Measurements from ENCODE around the gene APOC1.
A peak's percentile ranks its signal among the peaks of the same experiment; 100 is the strongest.
"Not testable (repeated sequence)": the region's sequence is repeated elsewhere in the genome, so short reads cannot be mapped to it uniquely, and the experiment has no call there.

Gene APOC1

GRCh38 chr19:44909775-44910174, 4.6 kb upstream of the APOC1 start:
- Histone ChIP-seq H3K36me3 (ENCODE audit: control insufficient read depth, insufficient read depth, low read length) (no peaks in the 10 kb centered on the region), H3K4me1 (no peaks in the 10 kb centered on the region), H3K4me2 (ENCODE audit: low read length) (no peak overlapping the region), H3K9ac (no peak overlapping the region), H2AFZ (no peak overlapping the region), H3K9me3 (ENCODE audit: control insufficient read depth, low read length) (no peaks in the 10 kb centered on the region), H3K79me2 (no peaks in the 10 kb centered on the region), H3K27me3 (ENCODE audit: control insufficient read depth, insufficient read depth, low read length) (no peaks in the 10 kb centered on the region), H3K4me3 (ENCODE audit: low read depth, low read length) (no peak overlapping the region), H3K27ac (no peak overlapping the region)
- TF ChIP-seq, protein P1, sequence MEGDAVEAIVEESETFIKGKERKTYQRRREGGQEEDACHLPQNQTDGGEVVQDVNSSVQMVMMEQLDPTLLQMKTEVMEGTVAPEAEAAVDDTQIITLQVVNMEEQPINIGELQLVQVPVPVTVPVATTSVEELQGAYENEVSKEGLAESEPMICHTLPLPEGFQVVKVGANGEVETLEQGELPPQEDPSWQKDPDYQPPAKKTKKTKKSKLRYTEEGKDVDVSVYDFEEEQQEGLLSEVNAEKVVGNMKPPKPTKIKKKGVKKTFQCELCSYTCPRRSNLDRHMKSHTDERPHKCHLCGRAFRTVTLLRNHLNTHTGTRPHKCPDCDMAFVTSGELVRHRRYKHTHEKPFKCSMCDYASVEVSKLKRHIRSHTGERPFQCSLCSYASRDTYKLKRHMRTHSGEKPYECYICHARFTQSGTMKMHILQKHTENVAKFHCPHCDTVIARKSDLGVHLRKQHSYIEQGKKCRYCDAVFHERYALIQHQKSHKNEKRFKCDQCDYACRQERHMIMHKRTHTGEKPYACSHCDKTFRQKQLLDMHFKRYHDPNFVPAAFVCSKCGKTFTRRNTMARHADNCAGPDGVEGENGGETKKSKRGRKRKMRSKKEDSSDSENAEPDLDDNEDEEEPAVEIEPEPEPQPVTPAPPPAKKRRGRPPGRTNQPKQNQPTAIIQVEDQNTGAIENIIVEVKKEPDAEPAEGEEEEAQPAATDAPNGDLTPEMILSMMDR (IDR thresholded peaks at IDR 0.05), result no peak

DNA sequence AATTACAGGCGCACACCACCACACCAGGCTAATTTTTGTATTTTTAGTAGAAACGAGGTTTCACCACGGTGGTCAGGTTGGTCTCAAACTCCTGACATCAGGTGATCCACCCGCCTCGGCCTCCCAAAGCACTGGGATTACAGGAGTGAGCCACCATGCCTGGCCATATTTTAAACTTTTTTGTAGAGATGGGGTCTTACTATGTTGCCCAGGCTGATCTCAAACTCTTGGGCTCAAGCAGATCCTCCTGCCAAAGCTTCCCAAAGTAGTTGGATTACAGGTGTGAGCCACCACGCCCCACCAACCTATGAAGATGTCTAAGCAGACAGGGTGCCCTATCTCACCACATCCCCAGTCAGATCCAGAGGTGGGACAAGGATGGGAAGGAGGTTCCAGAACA, 2.5 kb upstream of the APOC1 start:
- not testable (repeated sequence) for H3K27ac ChIP-seq; H2AFZ ChIP-seq; H3K9ac ChIP-seq; H3K4me3 ChIP-seq (ENCODE audit: low read depth, low read length); H3K36me3 ChIP-seq (ENCODE audit: control insufficient read depth, insufficient read depth, low read length); H3K4me2 ChIP-seq (ENCODE audit: low read length); H3K79me2 ChIP-seq; H3K27me3 ChIP-seq (ENCODE audit: control insufficient read depth, insufficient read depth, low read length); H3K9me3 ChIP-seq (ENCODE audit: control insufficient read depth, low read length); H3K4me1 ChIP-seq

GRCh38 chr19:44912854-44913253, 1.6 kb upstream of the APOC1 start:
- Histone ChIP-seq H3K36me3 (ENCODE audit: control insufficient read depth, insufficient read depth, low read length) (no peaks in the 10 kb centered on the region), H3K4me2 (ENCODE audit: low read length) (no peak overlapping the region), H2AFZ (no peak overlapping the region), H3K79me2 (no peaks in the 10 kb centered on the region), H3K9ac (no peak overlapping the region), H3K27me3 (ENCODE audit: control insufficient read depth, insufficient read depth, low read length) (no peaks in the 10 kb centered on the region), H3K27ac (no peak overlapping the region), H3K9me3 (ENCODE audit: control insufficient read depth, low read length) (no peaks in the 10 kb centered on the region), H3K4me3 (ENCODE audit: low read depth, low read length) (no peak overlapping the region), H3K4me1 (no peaks in the 10 kb centered on the region)
- TF ChIP-seq, protein P1 (IDR thresholded peaks at IDR 0.05), result no peak

DNA sequence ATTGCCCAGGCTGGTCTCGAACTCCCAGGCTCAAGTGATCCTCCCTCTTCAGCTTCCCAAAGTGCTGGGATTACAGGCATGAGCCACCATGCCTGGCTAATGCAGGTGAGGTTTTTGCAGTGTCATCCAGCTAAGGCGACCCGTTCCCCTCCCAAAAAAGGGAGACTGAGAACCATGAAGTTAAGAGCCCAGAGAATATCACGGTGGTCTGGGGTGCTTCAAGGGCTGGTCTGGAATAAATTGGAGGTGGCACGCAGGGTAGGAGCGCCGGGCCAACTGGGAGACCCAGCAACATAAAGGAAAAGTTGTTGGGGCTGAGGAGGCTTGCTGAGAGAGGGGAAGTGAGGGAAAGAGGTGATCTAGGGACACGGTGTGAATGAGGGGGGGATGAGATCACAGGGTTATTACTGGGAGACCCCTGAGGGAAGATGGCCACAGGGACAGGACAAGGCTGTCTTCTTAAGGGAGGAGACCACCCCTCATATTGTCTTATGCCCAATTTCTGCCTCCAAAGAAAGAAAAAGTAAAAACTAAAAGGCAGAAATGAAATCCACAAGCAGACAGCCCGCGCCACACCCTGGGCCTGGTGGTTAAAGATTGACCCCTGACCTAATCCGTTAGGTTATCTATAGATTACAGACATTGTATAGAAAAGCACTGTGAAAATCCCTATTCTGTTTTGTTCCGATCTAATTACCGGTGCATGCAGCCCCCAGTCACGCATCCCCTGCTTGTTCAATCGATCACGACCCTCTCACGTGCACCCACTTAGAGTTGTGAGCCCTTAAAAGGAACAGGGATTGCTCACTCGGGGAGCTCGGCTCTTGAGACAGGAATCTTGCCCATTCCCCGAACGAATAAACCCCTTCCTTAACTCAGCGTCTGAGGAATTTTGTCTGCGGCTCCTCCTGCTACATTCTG, 636 bp upstream of the APOC1 start:
- not testable (repeated sequence) for H3K27me3 ChIP-seq (ENCODE audit: control insufficient read depth, insufficient read depth, low read length); H3K79me2 ChIP-seq; H3K9ac ChIP-seq; H3K36me3 ChIP-seq (ENCODE audit: control insufficient read depth, insufficient read depth, low read length); H3K4me2 ChIP-seq (ENCODE audit: low read length); H3K4me1 ChIP-seq; H3K9me3 ChIP-seq (ENCODE audit: control insufficient read depth, low read length); H3K4me3 ChIP-seq (ENCODE audit: low read depth, low read length); H3K27ac ChIP-seq
- peak overlapping the region; percentile 88 for H2AFZ ChIP-seq

GRCh38 chr19:44924243-44924725, 9.9 kb downstream of the APOC1 start:
- Histone ChIP-seq H3K9ac (no peak overlapping the region), H3K27me3 (ENCODE audit: control insufficient read depth, insufficient read depth, low read length) (no peaks in the 10 kb centered on the region), H3K4me2 (ENCODE audit: low read length) (no peak overlapping the region), H3K79me2 (no peaks in the 10 kb centered on the region), H3K4me1 (no peaks in the 10 kb centered on the region), H3K9me3 (ENCODE audit: control insufficient read depth, low read length) (no peaks in the 10 kb centered on the region), H3K36me3 (ENCODE audit: control insufficient read depth, insufficient read depth, low read length) (no peaks in the 10 kb centered on the region), H3K27ac (no peak overlapping the region), H3K4me3 (ENCODE audit: low read depth, low read length) (no peak overlapping the region), H2AFZ (no peak overlapping the region)
- TF ChIP-seq, protein P1 (IDR thresholded peaks at IDR 0.05), result no peak
